HepG2 (cell line): ENCODE data around the gene PLPPR5.

Source experiments
- KDM4B ChIP-seq: sonication (generic); formaldehyde crosslinking; IDR thresholded peaks from 2 replicates; pipeline ENCODE4 v1.4.0; 2020; ENCODE audit warnings: missing genetic modification reagents
- ZFX ChIP-seq: sonication (generic); formaldehyde crosslinking; IDR thresholded peaks from 2 replicates; pipeline ENCODE4 v1.4.0; 2020; ENCODE audit warnings: mild to moderate bottlenecking, low read depth, missing genetic modification reagents, moderate library complexity
- ZNF567 ChIP-seq: sonication (generic); formaldehyde crosslinking; IDR thresholded peaks from 2 replicates; pipeline ENCODE4 v1.8.1; 2023; ENCODE audit warnings: mild to moderate bottlenecking, missing genetic modification reagents, borderline replicate concordance
- ZNF746 ChIP-seq: sonication (generic); formaldehyde crosslinking; IDR thresholded peaks from 2 replicates; pipeline ENCODE4 v1.8.0; 2022; ENCODE audit warnings: mild to moderate bottlenecking, missing genetic modification reagents
- TF ChIP-seq, protein P1 (sequence below): sonication (generic); formaldehyde crosslinking; IDR thresholded peaks from 2 replicates; pipeline ENCODE4 v1.5.0; 2020; ENCODE audit warnings: mild to moderate bottlenecking, missing genetic modification reagents, moderate library complexity

DNA sequence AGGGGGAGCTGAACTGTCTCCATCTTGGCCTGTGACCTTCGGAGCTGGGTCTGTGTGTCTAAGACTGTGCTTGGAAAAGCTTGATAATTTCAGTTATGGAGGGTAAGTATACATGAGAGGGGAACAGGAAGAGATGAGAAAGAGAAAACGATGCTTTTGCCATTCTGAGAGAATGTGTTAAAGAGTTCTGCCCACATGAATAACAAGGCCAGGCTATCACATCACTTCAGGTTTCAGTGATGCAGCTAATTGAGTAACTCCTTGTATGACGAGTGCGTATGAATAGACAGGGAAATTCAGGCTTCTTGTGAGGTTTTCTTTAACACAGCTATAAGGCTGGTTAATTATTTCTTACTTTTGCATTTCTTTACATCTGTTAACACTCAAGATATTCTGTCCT lies 81.0 kb downstream of the PLPPR5 start:
- TF ChIP-seq, protein P1, sequence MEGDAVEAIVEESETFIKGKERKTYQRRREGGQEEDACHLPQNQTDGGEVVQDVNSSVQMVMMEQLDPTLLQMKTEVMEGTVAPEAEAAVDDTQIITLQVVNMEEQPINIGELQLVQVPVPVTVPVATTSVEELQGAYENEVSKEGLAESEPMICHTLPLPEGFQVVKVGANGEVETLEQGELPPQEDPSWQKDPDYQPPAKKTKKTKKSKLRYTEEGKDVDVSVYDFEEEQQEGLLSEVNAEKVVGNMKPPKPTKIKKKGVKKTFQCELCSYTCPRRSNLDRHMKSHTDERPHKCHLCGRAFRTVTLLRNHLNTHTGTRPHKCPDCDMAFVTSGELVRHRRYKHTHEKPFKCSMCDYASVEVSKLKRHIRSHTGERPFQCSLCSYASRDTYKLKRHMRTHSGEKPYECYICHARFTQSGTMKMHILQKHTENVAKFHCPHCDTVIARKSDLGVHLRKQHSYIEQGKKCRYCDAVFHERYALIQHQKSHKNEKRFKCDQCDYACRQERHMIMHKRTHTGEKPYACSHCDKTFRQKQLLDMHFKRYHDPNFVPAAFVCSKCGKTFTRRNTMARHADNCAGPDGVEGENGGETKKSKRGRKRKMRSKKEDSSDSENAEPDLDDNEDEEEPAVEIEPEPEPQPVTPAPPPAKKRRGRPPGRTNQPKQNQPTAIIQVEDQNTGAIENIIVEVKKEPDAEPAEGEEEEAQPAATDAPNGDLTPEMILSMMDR (CRISPR knock-in tag), result no peak
- TF ChIP-seq ZFX (no peak), KDM4B (CRISPR knock-in tag) (no peak), ZNF746 (CRISPR knock-in tag) (no peak), ZNF567 (CRISPR knock-in tag) (no peak)
